HG03354 (cell line): ENCODE measurements around the gene FRAS1.
"Not testable (repeated sequence)": the region's sequence is repeated elsewhere in the genome, so short reads cannot be mapped to it uniquely, and the experiment has no call there.

Source experiments
- ATAC-seq: cut with Tn5 transposase; IDR thresholded peaks from one replicate; pipeline ENCODE4 v1.9.1; 2021; ENCODE audit warnings: mild to moderate bottlenecking; ENCODE audit not compliant: unreplicated experiment, poor library complexity, severe bottlenecking

Gene FRAS1

GRCh38 chr4:78247536-78248285, 190.6 kb downstream of the FRAS1 start:
- ATAC-seq: no peak

GRCh38 chr4:78250500-78250899, 193.4 kb downstream of the FRAS1 start:
- no peak for ATAC-seq

- not testable (repeated sequence) for ATAC-seq
Observed at GRCh38 chr4:78252773-78253172, 195.7 kb downstream of the FRAS1 start.

- ATAC-seq: no peak
Observed at GRCh38 chr4:78254893-78255292, 197.8 kb downstream of the FRAS1 start.

- ATAC-seq: no peak
Observed at GRCh38 chr4:78265006-78265405, 207.9 kb downstream of the FRAS1 start.

GRCh38 chr4:78267790-78268189, 210.7 kb downstream of the FRAS1 start:
- no peak for ATAC-seq

- no peak for ATAC-seq
Observed at GRCh38 chr4:78268597-78268996, 211.5 kb downstream of the FRAS1 start.

- not testable (repeated sequence) for ATAC-seq
Observed at GRCh38 chr4:78275450-78275849, 218.3 kb downstream of the FRAS1 start.

GRCh38 chr4:78286281-78286680, 229.2 kb downstream of the FRAS1 start:
- ATAC-seq: no peak

GRCh38 chr4:78288327-78288726, 231.2 kb downstream of the FRAS1 start:
- ATAC-seq: no peak

GRCh38 chr4:78291277-78291676, 234.2 kb downstream of the FRAS1 start:
- ATAC-seq: no peak

GRCh38 chr4:78292341-78292740, 235.2 kb downstream of the FRAS1 start:
- ATAC-seq: no peak

- ATAC-seq: no peak
Observed at GRCh38 chr4:78292856-78293255, 235.7 kb downstream of the FRAS1 start.

- no peak for ATAC-seq
Observed at GRCh38 chr4:78293348-78293747, 236.2 kb downstream of the FRAS1 start.

- no peak for ATAC-seq
Observed at GRCh38 chr4:78293821-78294301, 236.7 kb downstream of the FRAS1 start.

- no peak for ATAC-seq
Observed at GRCh38 chr4:78296261-78296660, 239.1 kb downstream of the FRAS1 start.

GRCh38 chr4:78297116-78297800, 240.1 kb downstream of the FRAS1 start:
- ATAC-seq: peak; percentile 62

- no peak for ATAC-seq
Observed at GRCh38 chr4:78298618-78299017, 241.5 kb downstream of the FRAS1 start.

GRCh38 chr4:78299565-78299972, 242.4 kb downstream of the FRAS1 start:
- peak; percentile 52 for ATAC-seq

GRCh38 chr4:78307263-78307662, 250.1 kb downstream of the FRAS1 start:
- ATAC-seq: not testable (repeated sequence)

- ATAC-seq: no peak
Observed at GRCh38 chr4:78308517-78308916, 251.4 kb downstream of the FRAS1 start.
